SK-N-MC (cell line): ENCODE measurements around the gene RNF225.

Experiments used
- DNase-seq: peaks from one replicate; pipeline ENCODE4 v3.0.0-alpha.2; 2011; ENCODE audit warnings: low read depth, low spot score
- H3K27ac ChIP-seq: fragments of 200-600 bp; sonication (generic); 2 replicates; pipeline ENCODE4 v1.5.1; 2016; ENCODE audit warnings: mixed run types
- H3K36me3 ChIP-seq: fragments of 200-600 bp; sonication (generic); 2 replicates; pipeline ENCODE4 v1.6.1; 2017; ENCODE audit warnings: antibody characterized with exemption, low read length, mixed read lengths; ENCODE audit not compliant: insufficient read depth
- H3K4me3 ChIP-seq: fragments of 200-600 bp; sonication (generic); 2 replicates; pipeline ENCODE4 v1.5.1; 2016
- H3K9ac ChIP-seq: fragments of 200-600 bp; sonication (generic); 2 replicates; pipeline ENCODE4 v1.8.0; 2017; ENCODE audit warnings: mixed run types, mixed read lengths; ENCODE audit not compliant: insufficient read length
- H3K9me3 ChIP-seq: fragments of 200-600 bp; sonication (generic); 2 replicates; pipeline ENCODE4 v1.6.1; 2017; ENCODE audit warnings: low read depth, mild to moderate bottlenecking, antibody characterized with exemption, low read length, moderate library complexity, mixed read lengths
- EZH2 ChIP-seq: fragments of 200-600 bp; sonication (generic); IDR thresholded peaks from one replicate; pipeline ENCODE4 v1.6.1; 2017; ENCODE audit warnings: antibody characterized with exemption
- FOXP2 ChIP-seq: optimal IDR thresholded peaks from 2 replicates; pipeline ENCODE3; 2011; ENCODE audit warnings: mild to moderate bottlenecking, moderate library complexity; ENCODE audit not compliant: insufficient read depth; ENCODE audit errors: extremely low read length, control extremely low read depth
- POLR2AphosphoS5 ChIP-seq: IDR thresholded peaks from 2 replicates; pipeline ENCODE4 v1.6.1; 2012; ENCODE audit warnings: mild to moderate bottlenecking, low read depth, low read length, borderline replicate concordance

RNF225 gene

DNA sequence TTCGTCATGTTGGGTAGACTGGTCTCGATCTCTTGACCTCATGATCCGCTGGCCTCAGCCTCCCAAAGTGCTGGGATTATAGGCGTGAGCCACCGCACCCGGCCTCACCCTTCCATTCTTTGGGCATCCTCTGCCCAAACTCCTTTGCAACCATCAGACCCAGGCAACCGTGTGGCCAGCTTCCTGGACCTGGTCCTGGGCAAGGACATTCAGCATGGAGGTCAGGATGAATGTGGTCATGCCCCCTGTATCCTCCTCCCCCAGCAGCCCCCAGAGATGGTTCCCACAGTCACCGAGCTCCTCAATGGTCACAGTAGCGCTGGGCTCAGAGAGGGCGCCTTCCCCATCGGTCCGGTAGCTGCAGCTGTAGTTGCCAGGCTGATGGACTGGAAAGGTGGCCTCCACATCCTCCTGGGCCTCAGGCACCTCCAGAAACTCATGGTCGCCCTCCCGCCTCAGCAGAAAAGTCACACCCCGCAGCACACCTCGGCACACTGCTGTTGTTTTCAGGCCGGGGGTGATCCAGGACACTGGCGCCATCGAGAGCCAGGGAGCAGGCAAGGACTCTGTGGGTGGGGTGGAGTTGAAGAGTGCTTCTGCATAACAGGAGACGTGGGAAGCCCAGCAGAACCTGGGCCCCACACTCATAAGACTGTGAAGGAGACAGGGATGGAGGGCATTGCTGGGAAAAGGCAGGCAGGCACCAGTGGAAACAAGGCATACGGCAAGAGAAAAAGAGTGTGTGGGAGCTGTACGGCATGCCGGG is 43.3 kb upstream of the RNF225 start:
- H3K4me3 ChIP-seq: no peak overlapping the region
- H3K27ac ChIP-seq: no peak overlapping the region
- DNase-seq: no peak
- no peaks in the 10 kb centered on the region for H3K36me3 ChIP-seq
- TF ChIP-seq EZH2 (no peak), FOXP2 (no peak), POLR2AphosphoS5 (no peak)
- H3K9ac ChIP-seq: no peak overlapping the region
- no peaks in the 10 kb centered on the region for H3K9me3 ChIP-seq

DNA sequence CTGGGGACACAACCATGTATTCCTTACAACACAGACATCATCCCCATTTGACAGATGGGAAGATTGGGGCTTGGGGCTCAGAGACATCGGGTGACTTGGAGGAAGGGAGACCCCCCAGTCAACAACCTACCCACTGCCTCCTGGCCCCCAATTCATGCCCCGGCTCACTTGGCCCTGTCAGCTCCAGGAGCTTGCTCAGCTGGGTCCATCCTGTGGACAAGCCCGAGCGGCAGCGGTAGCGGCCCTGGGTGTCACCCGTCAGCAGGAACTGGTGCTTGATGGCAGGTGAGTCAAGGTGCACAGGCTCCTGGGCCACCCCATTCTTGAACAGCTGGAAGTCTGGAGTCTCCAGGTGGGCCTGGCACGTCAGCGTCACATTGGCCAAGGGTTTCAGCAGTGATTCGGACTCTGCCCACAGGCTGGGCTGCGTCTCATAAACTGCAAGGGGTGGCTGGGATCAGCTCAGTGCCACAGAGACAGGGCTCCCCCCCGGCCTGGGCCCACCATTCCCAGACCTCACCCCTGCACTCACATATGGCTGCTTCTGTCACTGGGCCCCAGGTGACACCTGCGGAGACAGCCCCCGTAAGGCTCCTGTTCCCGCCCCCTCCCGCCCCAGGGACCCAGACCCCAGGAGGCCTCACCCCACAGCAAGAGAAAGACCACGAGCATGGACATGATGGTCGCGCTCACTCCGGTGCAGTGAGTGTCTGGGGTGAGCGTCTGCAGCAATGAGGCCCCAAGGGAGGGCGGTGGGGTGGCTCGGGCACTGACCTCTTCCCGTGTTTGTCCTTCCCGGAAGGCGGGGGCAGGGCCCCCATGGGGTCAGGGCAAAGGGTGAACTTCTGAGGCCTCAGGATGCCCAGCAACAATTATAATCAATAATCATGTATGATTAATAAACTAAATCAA is 42.4 kb upstream of the RNF225 start, which contains the start of gene A1BG:
Gene A1BG (minus strand): TSS at position 733 of the 912 bp plus-strand sequence. CDS start 55 bp downstream, at position 678.
- H3K36me3 ChIP-seq: no peaks in the 10 kb centered on the region
- no peak within 1 kb of the TSS for H3K27ac ChIP-seq
- no peak within 1 kb of the TSS for H3K9ac ChIP-seq
- TF ChIP-seq EZH2 (no peak), FOXP2 (no peak), POLR2AphosphoS5 (no peak)
- H3K9me3 ChIP-seq: no peaks in the 10 kb centered on the region
- H3K4me3 ChIP-seq: no peak within 1 kb of the TSS
- no peak for DNase-seq

DNA sequence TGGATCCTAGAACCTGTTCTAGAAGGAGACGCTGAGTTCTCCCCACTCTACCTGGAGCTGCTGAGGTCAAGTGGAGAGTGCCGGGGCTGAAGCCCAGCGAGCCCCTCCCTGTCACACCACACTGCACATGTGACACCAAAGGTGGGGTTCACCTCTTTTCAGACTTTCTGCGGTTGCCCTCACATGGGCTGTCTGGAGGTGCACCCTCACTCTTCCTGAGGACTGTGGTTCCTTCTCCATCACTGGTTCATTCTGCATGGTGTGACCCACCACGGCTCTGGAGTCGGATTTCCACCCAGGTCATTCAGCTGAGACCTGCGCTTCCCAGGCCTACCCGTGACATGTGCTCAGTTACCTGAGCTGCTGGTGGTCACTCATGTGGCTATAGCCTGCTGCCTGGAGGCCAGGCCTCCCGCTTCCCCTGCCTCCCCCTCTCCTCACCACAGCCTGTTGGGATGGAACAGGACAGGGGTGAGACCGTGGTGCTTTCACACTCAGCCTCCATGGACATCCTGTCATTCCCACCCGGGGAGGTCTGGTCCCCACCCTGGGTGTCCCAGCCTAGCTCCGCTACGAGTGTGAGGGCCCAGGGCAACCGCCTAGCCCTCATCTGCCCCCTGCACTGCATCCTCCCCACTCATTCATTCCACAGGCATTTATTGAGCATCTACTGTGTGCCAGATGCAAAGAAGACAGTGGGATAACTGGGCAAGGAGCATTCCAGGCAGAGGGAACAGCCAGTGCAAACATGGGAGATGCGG is 41.6 kb upstream of the RNF225 start:
- H3K4me3 ChIP-seq: no peak overlapping the region
- no peak for DNase-seq
- TF ChIP-seq EZH2: no peak
- no peaks in the 10 kb centered on the region for H3K9me3 ChIP-seq
- H3K36me3 ChIP-seq: no peaks in the 10 kb centered on the region
- H3K27ac ChIP-seq: no peak overlapping the region
- H3K9ac ChIP-seq: no peak overlapping the region

DNA sequence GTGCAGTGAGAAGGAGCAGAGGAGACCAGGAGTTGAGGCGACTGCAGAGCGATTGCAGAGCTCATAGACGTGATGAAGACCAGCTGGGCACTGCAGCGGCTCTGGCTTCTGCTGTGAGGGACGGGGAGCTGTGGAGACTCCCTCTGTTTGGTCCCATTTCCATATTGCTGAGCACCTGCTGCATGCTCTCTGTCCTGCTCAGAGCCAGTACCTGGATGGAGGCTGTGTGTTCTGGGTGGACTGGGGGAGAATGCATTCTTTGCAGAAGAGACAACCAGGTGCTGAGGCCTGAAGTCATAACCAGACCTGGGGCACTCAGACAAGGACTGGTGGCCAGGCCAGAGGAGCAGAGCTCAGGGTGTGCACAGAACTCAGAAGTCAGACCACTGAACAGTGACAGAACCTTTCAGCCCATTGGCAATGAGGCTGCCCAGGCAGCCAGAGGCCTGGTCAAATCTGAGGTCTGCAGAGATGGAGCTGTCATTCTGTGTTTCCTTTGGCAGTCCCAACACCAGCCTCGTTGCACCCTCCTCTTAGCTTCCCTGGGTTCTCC is 40.9 kb upstream of the RNF225 start:
- H3K9me3 ChIP-seq: no peaks in the 10 kb centered on the region
- no peak overlapping the region for H3K27ac ChIP-seq
- TF ChIP-seq EZH2 (no peak), POLR2AphosphoS5 (no peak), FOXP2 (no peak)
- DNase-seq: no peak
- H3K36me3 ChIP-seq: no peaks in the 10 kb centered on the region
- H3K9ac ChIP-seq: no peak overlapping the region
- H3K4me3 ChIP-seq: no peak overlapping the region

DNA sequence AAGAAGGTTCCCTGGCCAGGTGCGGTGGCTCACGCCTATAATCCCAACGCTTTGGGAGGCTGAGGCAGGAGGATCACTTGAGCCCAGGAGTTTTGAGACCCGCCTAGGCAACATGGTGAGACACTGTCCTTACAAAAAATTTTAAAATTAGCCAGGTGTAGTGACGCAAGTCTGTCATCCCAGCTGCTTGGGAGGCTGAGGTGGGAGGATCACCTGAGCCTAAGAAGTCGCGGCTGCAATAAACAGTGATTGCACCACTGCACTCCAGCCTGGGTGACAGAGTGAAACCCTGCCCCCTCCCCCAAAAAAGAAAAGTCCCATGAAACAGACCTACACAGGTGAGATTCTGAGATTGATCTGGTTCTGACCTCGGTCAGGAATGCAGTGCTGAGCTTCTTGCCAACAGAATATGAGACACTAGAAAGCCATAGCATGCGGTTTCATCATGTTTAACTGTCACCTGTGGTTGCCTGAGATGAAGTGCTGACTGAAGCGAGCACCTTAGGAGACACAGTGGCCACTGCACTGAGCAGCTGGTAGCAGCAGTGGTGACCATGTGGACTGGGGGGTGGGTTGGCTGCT is 40.1 kb upstream of the RNF225 start:
- TF ChIP-seq POLR2AphosphoS5: no peak
- no peak for TF ChIP-seq FOXP2
- TF ChIP-seq EZH2: no peak
- Histone ChIP-seq H3K36me3 (no peaks in the 10 kb centered on the region), H3K9me3 (no peaks in the 10 kb centered on the region), H3K9ac (no peak overlapping the region), H3K27ac (no peak overlapping the region), H3K4me3 (no peak overlapping the region)
- no peak for DNase-seq

DNA sequence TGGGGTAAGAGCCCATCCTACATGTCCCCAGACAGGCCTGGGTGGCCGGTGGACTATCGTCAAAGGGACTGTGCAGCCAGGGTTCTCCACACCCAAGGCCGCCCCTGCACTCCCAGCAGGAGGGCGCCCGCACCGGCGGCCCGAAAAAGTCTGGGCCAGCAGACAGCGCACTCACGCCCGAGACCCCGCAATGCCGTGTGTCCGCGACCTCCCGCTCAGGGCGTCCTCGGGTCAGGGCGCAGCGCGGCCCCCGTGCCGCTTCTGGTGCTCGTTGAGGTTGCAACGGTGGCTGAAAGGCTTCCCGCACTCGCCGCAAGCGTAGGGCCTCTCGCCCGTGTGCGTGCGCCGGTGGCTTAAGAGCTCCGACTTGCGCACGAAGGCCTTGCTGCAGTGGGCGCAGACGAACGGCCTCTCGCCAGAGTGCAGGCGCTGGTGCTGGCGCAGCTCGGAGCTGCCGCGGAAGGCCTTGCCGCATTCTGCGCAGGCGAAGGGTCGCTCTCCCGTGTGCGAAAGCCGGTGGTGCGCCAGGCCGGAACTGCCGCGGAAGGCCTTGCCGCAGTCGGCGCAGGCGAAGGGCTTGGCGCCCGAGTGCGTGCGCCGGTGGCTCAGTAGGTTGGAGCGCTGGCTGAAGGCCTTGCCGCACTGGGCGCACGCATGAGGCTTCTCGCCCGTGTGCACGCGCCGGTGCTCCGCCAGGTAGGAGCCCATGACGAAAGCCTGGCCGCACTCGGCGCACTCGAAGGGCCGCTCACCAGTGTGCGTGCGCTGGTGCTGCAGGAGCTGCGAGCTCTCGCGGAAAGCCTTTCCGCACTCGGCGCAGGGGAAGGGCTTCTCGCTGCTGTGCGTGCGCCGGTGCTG is 39.3 kb upstream of the RNF225 start:
- no peak overlapping the region for H3K4me3 ChIP-seq
- H3K9ac ChIP-seq: no peak overlapping the region
- no peak for DNase-seq
- TF ChIP-seq POLR2AphosphoS5: no peak
- TF ChIP-seq EZH2: no peak
- TF ChIP-seq FOXP2: no peak
- no peak overlapping the region for H3K27ac ChIP-seq
- H3K9me3 ChIP-seq: no peaks in the 10 kb centered on the region
- H3K36me3 ChIP-seq: no peaks in the 10 kb centered on the region

DNA sequence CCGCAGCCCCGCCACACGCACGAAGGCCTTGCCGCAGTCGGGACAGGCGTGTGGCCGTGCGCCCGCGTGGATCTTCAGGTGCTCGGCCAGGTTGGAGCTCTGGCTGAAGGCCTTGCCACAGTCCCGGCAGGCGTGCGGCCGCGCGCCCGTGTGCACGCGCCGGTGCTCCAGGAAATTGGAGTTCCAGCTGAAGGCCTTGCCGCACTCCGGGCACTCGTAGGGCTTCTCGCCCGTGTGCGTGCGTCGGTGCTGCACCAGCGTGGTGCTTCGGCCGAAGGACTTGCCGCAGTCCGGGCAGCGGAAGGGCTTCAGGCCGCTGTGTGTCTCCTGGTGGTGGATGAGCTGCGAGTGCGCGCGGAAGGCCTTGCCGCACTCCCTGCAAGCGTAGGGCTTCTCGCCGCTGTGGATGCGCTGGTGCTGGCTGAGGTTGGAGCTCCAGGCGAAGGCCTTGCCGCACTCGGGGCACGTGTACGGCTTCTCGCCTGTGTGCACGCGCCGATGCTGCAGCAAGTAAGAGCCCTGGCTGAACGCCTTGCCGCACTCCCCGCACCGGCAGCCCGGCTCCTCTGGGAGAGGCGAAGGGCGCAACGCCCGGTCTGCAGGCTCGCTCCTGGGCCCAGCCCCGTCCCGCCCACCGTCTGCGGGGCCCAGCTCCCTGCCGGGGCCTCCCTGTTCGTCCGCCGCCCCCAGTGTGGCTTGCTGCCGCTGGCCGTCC is 38.5 kb upstream of the RNF225 start:
- Histone ChIP-seq H3K9ac (no peak overlapping the region), H3K4me3 (no peak overlapping the region), H3K27ac (no peak overlapping the region), H3K9me3 (no peaks in the 10 kb centered on the region), H3K36me3 (no peaks in the 10 kb centered on the region)
- TF ChIP-seq POLR2AphosphoS5 (no peak), EZH2 (no peak), FOXP2 (no peak)
- no peak for DNase-seq
